Colonic mucosa (tissue), 4 donors: Measurements from ENCODE around the gene CERK. TPM values are rescaled to one million over a fixed set of nuclear protein-coding genes. Genes with fewer than 3 reads are reported as not detected.

Experiments
- DNase-seq: peaks from one replicate; pipeline ENCODE4 v3.0.0-alpha.2; 2020
- H3K27ac ChIP-seq: fragments of 200-600 bp; one replicate; pipeline ENCODE4 v1.8.0; 2021
- H3K27me3 ChIP-seq: fragments of 200-600 bp; one replicate; pipeline ENCODE4 v1.8.0; 2021
- H3K36me3 ChIP-seq: fragments of 200-600 bp; one replicate; pipeline ENCODE4 v1.8.0; 2021
- H3K4me1 ChIP-seq: fragments of 200-600 bp; one replicate; pipeline ENCODE4 v1.8.0; 2021; ENCODE audit warnings: mild to moderate bottlenecking
- H3K4me3 ChIP-seq: fragments of 200-600 bp; one replicate; pipeline ENCODE4 v1.8.0; 2021
- H3K9ac ChIP-seq, 2 donors: one replicate each; pipeline ENCODE4 v1.7.0; 2013; ENCODE audit warnings: control low read depth in 2 of 2, low read depth in 2 of 2, low read length in 2 of 2
- H3K9me3 ChIP-seq: fragments of 200-600 bp; one replicate; pipeline ENCODE4 v1.8.0; 2021
- intact Hi-C: fragments of 100-400 bp; cut with DNase I; formaldehyde crosslinking; loops from one replicate; pipeline ENCODE4 v1.14.1; 2022
- total RNA-seq, 2 donors: library from RNA; stranded (reverse); fragmentation: NEBNext Ultra II Directional in 1 of 2; extraction: Animal tissue kit (Norgen Biotek cat#: 25700) in 1 of 2; gene quantifications; one replicate each; pipeline ENCODE4 v1.2.1, GENCODE V29; 2021
- TF ChIP-seq, protein P1 (sequence below): fragments of 200-600 bp; IDR thresholded peaks from one replicate; pipeline ENCODE4 v1.8.0; 2022; ENCODE audit warnings: antibody characterized with exemption, mild to moderate bottlenecking
- donor health status: healthy.
- donor health status: DM: no; HTN: no; CAD: no.
- donor health status: DM: no; HTN: no; CAD: no.

The CERK gene
- total RNA-seq, 2 donors from 2014 or later: 24.7 to 46.6 TPM

DNA sequence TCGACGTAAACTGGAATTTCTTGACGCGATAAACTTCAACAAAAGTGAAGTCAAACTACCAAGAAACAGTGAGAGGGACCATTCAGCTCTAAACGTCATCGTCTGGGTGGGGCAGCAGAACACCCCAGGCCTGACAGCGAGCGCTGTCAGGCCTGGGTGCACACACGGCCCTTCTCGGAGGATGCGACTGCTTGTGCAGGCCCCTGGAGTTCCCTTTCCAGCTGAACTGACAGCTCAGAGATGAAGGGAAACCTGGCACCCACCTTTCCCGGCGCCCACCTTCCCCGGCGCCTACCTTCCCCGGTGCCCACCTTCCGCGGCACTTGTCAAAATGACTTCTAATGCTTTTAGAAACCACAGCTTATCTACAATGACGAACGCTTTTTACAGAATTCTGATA, 47.9 kb downstream of the CERK start:
- no peaks in the 10 kb centered on the region for H3K9me3 ChIP-seq
- H3K9ac ChIP-seq: no peak overlapping the region
- H3K4me1 ChIP-seq: peaks cover 13% of the 10 kb centered on the region
- intact Hi-C loops: no loop called here
- DNase-seq: no peak
- no peaks in the 10 kb centered on the region for H3K27me3 ChIP-seq
- H3K4me3 ChIP-seq: no peak overlapping the region
- H3K27ac ChIP-seq: no peak overlapping the region
- TF ChIP-seq, protein P1, sequence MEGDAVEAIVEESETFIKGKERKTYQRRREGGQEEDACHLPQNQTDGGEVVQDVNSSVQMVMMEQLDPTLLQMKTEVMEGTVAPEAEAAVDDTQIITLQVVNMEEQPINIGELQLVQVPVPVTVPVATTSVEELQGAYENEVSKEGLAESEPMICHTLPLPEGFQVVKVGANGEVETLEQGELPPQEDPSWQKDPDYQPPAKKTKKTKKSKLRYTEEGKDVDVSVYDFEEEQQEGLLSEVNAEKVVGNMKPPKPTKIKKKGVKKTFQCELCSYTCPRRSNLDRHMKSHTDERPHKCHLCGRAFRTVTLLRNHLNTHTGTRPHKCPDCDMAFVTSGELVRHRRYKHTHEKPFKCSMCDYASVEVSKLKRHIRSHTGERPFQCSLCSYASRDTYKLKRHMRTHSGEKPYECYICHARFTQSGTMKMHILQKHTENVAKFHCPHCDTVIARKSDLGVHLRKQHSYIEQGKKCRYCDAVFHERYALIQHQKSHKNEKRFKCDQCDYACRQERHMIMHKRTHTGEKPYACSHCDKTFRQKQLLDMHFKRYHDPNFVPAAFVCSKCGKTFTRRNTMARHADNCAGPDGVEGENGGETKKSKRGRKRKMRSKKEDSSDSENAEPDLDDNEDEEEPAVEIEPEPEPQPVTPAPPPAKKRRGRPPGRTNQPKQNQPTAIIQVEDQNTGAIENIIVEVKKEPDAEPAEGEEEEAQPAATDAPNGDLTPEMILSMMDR: no peak
- H3K36me3 ChIP-seq: peaks cover 20% of the 10 kb centered on the region

DNA sequence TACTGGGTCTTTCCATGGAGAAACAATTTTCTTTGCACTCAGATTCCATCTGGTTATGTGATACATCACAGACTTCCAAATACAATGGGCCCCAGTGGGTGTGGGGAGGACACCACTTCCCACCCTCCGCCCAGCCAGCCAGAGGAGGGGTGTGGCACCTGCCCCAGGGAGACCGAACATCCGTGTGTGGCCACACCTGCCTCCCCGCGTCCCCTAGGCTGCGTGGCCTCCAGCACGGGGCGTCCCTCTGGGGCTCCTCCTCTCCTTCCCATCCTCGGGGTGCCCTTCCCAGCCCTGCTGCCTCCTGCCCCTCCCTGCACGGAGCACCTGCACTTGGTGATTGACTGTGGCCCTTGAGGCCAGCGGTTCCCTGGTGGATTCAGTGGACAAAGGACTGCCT, 49.1 kb downstream of the CERK start:
- DNase-seq: peak; percentile 78
- Histone ChIP-seq H3K4me1 (peaks cover 17% of the 10 kb centered on the region), H3K9me3 (no peaks in the 10 kb centered on the region), H3K9ac (no peak overlapping the region), H3K4me3 (no peak overlapping the region), H3K36me3 (peaks cover 16% of the 10 kb centered on the region), H3K27ac (peak overlapping the region; percentile 54), H3K27me3 (no peaks in the 10 kb centered on the region)
- intact Hi-C loops: no loop called here
- TF ChIP-seq, protein P1: no peak

DNA sequence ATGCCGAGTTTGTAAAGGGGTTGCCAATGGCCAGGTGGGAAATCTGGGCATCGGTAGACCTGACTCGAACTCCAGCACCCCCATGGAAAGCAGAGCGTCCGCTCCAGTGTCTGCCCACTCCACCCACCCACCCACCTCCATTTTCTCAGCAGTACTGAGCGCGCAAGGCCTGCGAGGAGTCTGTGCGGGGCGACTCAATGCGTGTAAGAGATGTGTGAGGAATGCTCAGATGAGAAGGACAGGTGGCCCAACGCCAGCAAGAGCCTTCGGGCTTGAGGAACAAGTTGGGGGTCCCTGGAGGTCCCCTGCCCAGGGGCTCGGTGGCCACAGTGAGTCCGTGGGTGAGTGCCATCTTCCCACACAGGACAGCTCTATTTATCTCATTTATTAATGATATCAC, 50.6 kb downstream of the CERK start:
- H3K36me3 ChIP-seq: peaks cover 16% of the 10 kb centered on the region
- TF ChIP-seq, protein P1: no peak

DNA sequence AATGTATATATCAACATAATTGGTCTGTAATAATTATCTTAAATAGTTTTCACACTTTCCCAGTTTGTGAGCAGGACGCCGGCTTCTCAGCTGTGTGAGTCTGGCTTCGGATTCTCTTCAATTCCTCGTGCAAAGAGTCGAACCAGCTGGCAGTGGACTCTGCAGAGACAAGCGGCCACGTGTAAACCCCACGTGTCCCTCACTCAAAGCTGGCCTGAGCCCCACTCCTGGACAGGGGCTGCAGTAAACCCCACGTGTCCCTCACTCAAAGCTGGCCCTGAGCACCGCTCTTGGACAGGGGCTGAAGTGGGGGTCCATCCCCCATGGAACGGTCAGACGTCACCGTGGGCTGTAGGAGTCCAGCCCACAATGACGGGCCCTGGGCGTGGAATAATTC, 51.0 kb downstream of the CERK start:
- H3K27ac ChIP-seq: no peak overlapping the region
- no peak for DNase-seq
- H3K9ac ChIP-seq: no peak overlapping the region
- TF ChIP-seq, protein P1: no peak
- H3K9me3 ChIP-seq: no peaks in the 10 kb centered on the region
- peaks cover 21% of the 10 kb centered on the region for H3K4me1 ChIP-seq
- no peak overlapping the region for H3K4me3 ChIP-seq
- H3K36me3 ChIP-seq: peaks cover 16% of the 10 kb centered on the region
- intact Hi-C loops: no loop called here
- H3K27me3 ChIP-seq: no peaks in the 10 kb centered on the region

More for the DNA sequence above, 50.6 kb downstream of the CERK start:
- intact Hi-C loops: no loop called here
- Histone ChIP-seq H3K4me3 (no peak overlapping the region), H3K9me3 (no peaks in the 10 kb centered on the region), H3K27ac (no peak overlapping the region), H3K9ac (no peak overlapping the region), H3K4me1 (peaks cover 21% of the 10 kb centered on the region), H3K27me3 (no peaks in the 10 kb centered on the region)
- no peak for DNase-seq

DNA sequence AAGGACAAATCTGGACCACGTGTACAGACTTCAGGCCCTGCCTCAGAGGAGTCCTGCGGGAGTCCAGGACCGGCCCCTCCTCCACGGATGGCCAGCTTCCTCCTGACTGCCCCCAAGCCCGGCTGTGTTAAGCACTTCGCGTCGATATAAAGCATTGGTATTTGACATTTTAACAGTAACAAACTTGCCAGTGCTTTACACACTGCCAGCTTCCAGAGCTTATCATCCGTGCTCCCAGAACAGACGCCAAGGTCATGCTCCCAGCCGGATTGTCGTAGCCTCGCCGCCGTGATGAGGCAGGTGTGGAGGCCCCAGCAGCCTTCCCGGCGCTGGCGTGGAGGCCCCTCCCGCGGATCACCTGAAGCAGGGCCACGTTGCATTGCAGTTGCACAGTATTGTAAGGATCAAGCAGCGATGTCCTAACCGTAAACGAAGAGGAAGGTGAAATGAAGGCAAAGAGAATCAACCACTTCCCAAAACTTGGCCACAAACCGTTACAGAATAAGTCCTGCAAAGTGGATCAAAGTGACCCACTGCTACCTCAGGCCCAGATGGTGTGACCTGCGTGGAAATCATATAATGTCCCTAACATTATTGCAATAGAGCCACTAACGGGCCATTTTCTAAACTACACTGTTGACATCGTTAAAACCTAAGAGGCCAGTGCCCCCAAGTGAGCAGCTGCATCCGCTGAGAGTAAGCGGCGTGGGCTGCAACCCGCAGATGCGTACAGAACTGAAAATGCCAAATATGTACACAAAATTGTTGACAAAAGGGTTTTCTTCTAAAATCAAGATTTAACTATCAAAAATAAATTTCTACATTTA, 51.6 kb downstream of the CERK start:
- no peaks in the 10 kb centered on the region for H3K9me3 ChIP-seq
- peak overlapping the region in 1 of 2 donors; percentile 69 for H3K9ac ChIP-seq
- DNase-seq: no peak
- no peak overlapping the region for H3K4me3 ChIP-seq
- peaks cover 21% of the 10 kb centered on the region for H3K4me1 ChIP-seq
- TF ChIP-seq, protein P1: no peak
- peaks cover 11% of the 10 kb centered on the region for H3K36me3 ChIP-seq
- no peaks in the 10 kb centered on the region for H3K27me3 ChIP-seq
- peak overlapping the region; percentile 91 for H3K27ac ChIP-seq
- intact Hi-C loops: no loop called here
